Suppressor macrophage treated with lipopolysaccharide for 1 hour (primary cell): ENCODE data around the gene ANKMY2.

Experiments used
- DNase-seq, 3 donors: peaks; one replicate each; pipeline ENCODE4 v3.0.0-alpha.2; 2020 to 2022

Gene ANKMY2

DNA sequence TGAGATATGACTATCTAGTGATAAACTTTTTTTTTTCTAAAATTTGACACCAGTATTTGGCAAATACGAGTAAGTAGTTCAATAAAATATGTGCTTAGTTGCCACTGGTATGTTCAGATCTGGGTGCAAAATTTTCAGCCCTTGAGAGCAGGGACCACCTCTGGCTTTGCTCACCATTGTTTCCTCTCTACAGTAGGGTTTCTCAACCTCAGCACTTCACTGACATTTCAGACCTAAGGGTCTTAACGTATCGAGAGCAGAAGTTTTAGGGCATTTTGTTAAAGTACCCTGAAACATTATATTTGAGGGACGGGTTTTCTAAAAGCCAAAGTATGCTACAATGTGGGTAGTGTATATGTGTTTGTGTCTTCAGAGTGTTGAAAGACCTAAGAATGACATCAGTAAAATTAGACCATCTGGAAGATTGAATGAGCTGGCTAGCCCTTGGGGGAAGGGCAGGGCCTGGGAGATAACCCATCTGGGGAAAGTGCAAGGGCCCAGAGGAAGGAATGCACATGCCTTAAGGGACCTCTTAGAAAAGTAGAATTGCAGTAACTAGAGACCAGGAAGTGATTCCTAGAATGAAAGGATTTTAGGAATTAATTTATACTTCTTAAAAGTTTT, 12.2 kb upstream of the ANKMY2 start:
- peak; percentile 49 to 61 (median 58) for DNase-seq

DNA sequence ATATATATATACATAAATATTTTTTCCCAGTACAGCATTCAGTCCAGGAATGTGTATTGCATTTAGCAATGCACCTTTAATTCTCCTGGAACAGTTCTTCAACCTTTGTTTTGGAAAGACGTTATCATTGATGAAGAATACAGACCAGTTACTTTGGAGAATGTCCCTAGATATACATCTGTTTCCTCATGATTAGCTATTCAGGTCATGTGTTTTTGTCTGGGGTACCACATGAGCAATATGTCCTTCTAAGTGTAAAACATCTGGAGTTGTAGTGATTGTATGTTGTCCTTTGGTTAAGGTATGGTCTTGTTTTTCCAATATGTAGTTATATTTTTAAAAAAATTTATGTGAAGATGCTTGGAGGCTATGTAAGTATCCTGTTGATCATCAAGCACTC, 10.6 kb upstream of the ANKMY2 start:
- no peak for DNase-seq

- DNase-seq: no peak
Observed at GRCh38 chr7:16655394-16655793, 9.8 kb upstream of the ANKMY2 start.

GRCh38 chr7:16652888-16653287, 7.3 kb upstream of the ANKMY2 start:
- no peak for DNase-seq

GRCh38 chr7:16652240-16652583, 6.7 kb upstream of the ANKMY2 start:
- no peak for DNase-seq

GRCh38 chr7:16651396-16652239, 6.1 kb upstream of the ANKMY2 start:
- no peak for DNase-seq

DNA sequence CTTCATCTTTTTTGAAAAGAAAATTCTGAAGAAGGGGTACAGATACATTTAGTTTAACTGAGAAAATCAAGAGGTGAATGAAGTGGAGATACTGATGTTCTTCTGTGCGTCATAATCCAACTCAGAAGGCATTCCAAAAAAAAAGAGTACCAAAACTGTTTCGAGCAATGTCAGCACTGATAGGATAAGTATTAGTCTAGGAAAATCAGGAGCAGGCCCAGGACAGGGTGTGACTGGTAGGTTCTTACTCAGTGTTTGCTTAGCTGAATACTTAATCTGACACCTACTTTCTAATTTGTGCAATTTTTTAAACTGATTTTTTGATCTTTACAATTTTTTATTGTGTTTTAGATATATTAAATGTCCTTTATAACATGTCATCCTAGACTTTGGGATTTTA, 4.7 kb upstream of the ANKMY2 start:
- DNase-seq: no peak

GRCh38 chr7:16649196-16649595, 3.6 kb upstream of the ANKMY2 start:
- no peak for DNase-seq

DNA sequence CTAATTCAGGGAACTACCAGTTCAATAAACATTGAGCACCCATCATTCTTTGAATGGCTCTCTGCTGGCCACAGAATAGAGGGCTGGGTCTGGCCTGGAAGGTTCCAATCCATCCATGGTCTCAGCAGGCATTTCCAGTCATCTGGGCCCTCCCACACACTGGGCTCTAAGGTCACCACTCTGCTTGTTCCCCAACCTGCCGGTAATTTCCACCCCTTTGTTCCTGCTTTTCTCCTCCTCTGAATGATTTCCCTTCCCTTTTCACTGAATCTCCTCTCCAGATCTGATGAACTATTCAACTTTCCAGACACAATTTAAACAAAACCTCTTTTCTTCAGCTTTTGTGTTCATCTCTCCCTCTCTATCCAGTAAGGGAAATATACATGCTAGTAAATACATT, 3.0 kb upstream of the ANKMY2 start:
- DNase-seq: peak; percentile 72 to 82 (median 80)

- no peak for DNase-seq
Observed at GRCh38 chr7:16647435-16647960, 1.9 kb upstream of the ANKMY2 start.

DNA sequence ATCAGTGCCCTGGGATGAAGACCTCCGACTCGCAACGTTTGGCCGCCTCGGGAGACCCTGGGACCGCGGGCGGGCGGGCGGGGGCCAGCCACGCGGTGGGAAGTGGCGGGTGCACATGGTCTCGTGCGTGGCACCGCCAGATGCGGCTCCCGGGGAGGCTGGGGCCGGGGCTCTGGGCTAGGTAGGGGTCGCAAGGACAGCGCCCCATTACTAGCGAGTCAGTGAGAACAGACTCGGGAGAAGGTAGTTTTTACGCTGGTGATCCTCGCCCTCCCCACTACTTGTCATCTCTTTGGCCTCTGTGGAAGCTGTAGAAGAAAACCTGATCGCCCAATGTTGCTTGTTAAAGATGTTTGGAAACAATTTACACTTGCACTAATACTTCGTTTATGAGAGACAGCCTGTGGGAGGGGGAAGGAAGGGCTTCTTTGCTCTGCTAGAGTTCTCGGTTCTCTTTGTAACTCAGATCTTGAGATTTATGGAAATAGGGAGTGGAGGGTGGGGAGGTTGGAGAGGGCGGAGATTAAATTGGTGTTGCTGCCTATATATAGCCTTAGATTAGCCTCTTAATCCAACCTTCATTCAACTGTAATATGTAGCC, 1.0 kb upstream of the ANKMY2 start:
- peak in 2 of 3 donors; percentile 30 to 35 for DNase-seq

DNA sequence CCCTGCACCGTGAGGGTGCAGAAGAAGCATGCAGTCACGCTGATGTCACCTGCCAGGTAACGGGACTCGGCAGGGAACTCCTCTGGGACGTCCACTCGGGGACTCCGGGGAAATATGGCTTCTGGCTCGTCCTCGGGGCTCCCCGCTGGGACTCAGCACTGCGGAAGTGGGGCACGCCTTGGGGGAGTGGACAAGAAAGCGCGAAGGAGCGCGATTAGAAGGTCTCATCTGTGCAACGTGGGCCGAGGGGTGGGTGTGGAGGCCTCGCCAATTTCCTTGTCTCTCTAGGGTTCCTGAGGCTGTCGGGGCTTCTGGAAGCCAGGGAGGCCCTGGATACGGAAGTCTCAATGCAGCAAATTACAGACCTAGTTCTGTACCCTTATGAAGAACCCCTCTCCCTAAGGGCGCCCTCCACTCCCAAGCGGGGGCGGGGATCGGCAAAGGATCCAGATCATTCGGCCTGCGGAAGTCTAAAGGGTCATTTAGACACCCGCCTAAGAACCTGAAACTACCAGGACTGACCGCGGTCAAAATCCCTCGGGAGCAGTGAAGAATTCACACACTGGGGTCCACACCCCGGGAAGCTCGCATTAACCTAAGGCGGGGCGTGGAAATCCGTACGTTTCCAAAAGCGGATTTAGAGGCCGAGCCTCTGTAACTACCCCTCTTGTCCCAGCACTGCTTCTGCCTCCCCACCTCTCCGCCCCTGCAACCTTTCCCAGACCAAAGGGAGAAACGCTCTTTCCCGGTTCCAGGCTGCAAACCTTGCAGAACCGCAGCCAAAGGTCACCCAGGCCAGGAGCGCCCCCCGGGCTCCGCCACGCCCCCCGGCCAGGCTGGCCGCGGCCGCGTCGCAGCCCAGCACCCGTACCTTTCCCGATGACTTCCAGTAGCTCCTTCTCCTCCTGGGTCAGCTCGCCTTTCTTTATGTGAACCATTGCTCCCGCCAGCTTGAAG, 640 bp downstream of the ANKMY2 start:
- peak; percentile 69 to 85 (median 74) for DNase-seq

GRCh38 chr7:16644157-16644556, 1.4 kb downstream of the ANKMY2 start:
- no peak for DNase-seq

GRCh38 chr7:16638282-16639280, 7.0 kb downstream of the ANKMY2 start:
- DNase-seq: no peak

DNA sequence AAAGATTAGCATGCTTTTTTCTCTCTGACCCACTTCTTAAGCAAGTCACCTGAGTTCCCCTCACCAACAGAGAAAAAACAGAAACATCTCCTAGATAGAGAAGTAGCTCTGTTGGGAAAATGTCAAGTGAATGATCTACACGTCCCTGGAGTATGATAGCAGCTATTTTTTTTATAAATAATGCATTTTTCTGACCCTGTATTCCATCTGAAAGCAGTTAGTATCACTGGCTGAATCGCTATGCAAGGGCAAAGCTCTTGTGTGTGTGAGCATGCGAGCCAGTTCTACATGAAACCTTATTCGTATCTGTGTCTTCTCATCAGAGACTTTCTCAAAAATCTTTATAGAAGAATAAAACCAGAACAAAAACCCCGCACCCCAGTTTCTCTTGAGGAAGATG, 8.2 kb downstream of the ANKMY2 start:
- no peak for DNase-seq

DNA sequence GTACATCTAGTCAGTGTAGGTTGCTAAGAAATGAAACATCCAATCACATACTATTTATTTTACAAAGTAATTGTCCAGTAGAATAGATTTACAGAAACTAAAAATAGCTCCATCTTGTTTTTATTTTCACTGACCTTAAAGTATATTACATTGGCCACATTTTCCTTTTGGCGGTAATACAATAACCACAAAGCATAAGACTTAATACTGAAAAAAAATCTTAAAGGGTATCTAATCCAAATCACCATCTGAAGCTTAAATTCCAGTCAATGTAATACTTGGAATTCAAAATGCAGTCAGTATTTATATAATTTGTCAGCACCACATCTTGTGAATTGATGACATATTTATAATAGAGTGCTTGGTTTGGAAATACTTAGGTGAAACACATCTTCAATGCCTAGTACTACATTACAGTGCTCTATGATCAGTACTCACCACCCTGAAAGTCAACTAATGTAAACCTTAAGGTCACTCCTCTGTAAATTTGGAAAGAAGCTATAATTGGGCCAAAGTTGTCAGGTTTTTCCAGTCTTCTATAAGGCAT, 8.9 kb downstream of the ANKMY2 start:
- DNase-seq: no peak

- DNase-seq: peak in 2 of 3 donors; percentile 21 to 32
Observed at GRCh38 chr7:16634271-16634738, 11.2 kb downstream of the ANKMY2 start.

GRCh38 chr7:16630654-16631053, 14.9 kb downstream of the ANKMY2 start:
- no peak for DNase-seq

DNA sequence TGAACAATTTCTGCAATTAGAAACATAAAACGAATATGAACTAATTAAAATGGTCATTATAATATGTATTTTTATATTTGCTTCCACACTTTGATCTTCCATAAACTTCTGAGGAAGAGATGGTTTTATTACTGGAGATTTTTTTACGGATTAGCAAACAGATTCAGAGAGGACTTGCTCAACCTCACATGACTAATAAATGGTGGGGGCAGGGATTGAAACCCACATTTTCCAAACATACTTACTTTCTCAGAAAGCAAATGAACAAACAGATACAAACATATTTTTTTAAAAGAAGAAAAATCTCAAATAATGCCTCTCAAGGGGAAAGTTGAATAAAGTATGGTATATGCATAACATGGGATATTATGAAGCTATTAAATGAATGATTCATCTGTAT, 18.3 kb downstream of the ANKMY2 start:
- peak in 1 of 3 donors; percentile 19 for DNase-seq

DNA sequence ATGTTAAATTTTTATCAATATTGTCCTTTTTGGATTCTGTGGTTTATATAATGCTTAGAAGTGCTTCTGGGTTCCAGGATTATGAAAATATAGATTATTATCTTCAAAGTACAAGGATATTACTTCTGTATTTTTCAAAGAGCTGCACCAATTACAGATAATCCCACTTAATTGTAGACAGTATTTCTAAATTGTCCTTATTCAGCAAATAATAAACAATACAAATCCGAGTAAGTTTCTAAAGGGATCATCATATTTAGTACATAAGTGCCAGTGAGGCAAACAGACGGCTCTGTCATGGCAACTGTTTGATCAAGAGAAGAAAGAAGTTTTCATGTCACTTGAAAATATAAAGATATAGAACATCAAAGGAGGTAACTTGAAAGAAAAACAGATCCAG, 19.2 kb downstream of the ANKMY2 start:
- DNase-seq: no peak

- peak in 2 of 3 donors; percentile 17 to 24 for DNase-seq
Observed at GRCh38 chr7:16619979-16620408, 25.6 kb downstream of the ANKMY2 start.
